SK-N-SH (cell line): ENCODE measurements around the gene GOLT1A. TPM values are rescaled to one million over a fixed set of nuclear protein-coding genes. Genes with fewer than 3 reads are reported as not detected.

Experiments
- CTCF ChIA-PET: fragments of 300-600, 350-600 bp; formaldehyde crosslinking; extraction: SDS; loops from one replicate; lab custom pipeline; 2021; lab: Yijun Ruan, JAX
- POLR2A ChIA-PET: fragments of 350-600 bp; sonication (Branson Sonifier 250); formaldehyde crosslinking; extraction: SDS; loops from one replicate; lab custom pipeline; 2020; ENCODE audit warnings: antibody characterized with exemption, inconsistent platforms; lab: Yijun Ruan, JAX
- DNase-seq: peaks from one replicate; pipeline ENCODE4 v3.0.0; 2012
- H2AFZ ChIP-seq: fragments of 200-600 bp; sonication (generic); 2 replicates; pipeline ENCODE4 v1.8.1; 2016; ENCODE audit warnings: antibody characterized with exemption, mild to moderate bottlenecking, low read depth
- H3F3A ChIP-seq: fragments of 200-600 bp; sonication (generic); replicated peaks from 2 replicates; pipeline ENCODE3; 2016; ENCODE audit warnings: antibody characterized with exemption, mild to moderate bottlenecking; ENCODE audit not compliant: insufficient read depth
- H3K27ac ChIP-seq, 2 experiments: fragments of 200-500 bp in 1 of 2; fragments of 200-600 bp in 1 of 2; sonication (Bioruptor generic) in 1 of 2; sonication (generic), shearing (Covaris generic) in 1 of 2; 2 replicates each; pipeline versions ENCODE4 v1.5.1 to v1.6.1; 2014 to 2016; ENCODE audit warnings: low read depth in 2 of 2, inconsistent platforms in 1 of 2, low read length in 1 of 2, mild to moderate bottlenecking in 1 of 2, mixed read lengths in 1 of 2
- H3K27me3 ChIP-seq: fragments of 200-600 bp; sonication (generic), shearing (Covaris generic); 2 replicates; pipeline ENCODE4 v1.6.1; 2016; ENCODE audit warnings: mixed run types; ENCODE audit not compliant: insufficient read depth
- H3K36me3 ChIP-seq, 2 experiments: fragments of 200-500 bp in 1 of 2; fragments of 200-600 bp in 1 of 2; sonication (Bioruptor generic) in 1 of 2; sonication (generic) in 1 of 2; replicated peaks in 1 of 2; 2 replicates each; pipeline versions ENCODE3 to v1.5.1; 2014 to 2016; ENCODE audit warnings: low read length in 1 of 2, mild to moderate bottlenecking in 1 of 2; ENCODE audit not compliant: insufficient read depth in 2 of 2, control insufficient read depth in 1 of 2
- H3K4me1 ChIP-seq, 2 experiments: fragments of 200-500 bp in 1 of 2; fragments of 200-600 bp in 1 of 2; sonication (Bioruptor generic) in 1 of 2; sonication (generic), shearing (Covaris generic) in 1 of 2; 2 replicates each; pipeline versions ENCODE4 v1.5.1 to v1.6.1; 2014 to 2016; ENCODE audit warnings: low read depth in 1 of 2, low read length in 1 of 2, mixed run types in 1 of 2; ENCODE audit not compliant: insufficient read depth in 2 of 2, control insufficient read depth in 1 of 2
- H3K4me2 ChIP-seq: fragments of 200-600 bp; sonication (generic), shearing (Covaris generic); 2 replicates; pipeline ENCODE4 v1.6.1; 2017; ENCODE audit warnings: mixed run types
- H3K4me3 ChIP-seq, 2 experiments: fragments of 200-500 bp in 1 of 2; fragments of 200-600 bp in 1 of 2; sonication (Bioruptor generic) in 1 of 2; sonication (generic), shearing (Covaris generic) in 1 of 2; 2 replicates each; pipeline versions ENCODE4 v1.5.1 to v1.8.1; 2014 to 2016; ENCODE audit warnings: low read depth in 2 of 2, inconsistent platforms in 1 of 2, low read length in 1 of 2, mild to moderate bottlenecking in 1 of 2, mixed read lengths in 1 of 2, moderate library complexity in 1 of 2
- H3K79me2 ChIP-seq: fragments of 200-600 bp; sonication (generic); 2 replicates; pipeline ENCODE4 v1.8.1; 2017; ENCODE audit warnings: mild to moderate bottlenecking; ENCODE audit not compliant: insufficient read depth
- H3K9ac ChIP-seq: fragments of 200-600 bp; sonication (generic); 2 replicates; pipeline ENCODE4 v1.6.1; 2017; ENCODE audit warnings: mixed run types
- H3K9me2 ChIP-seq: fragments of 200-600 bp; sonication (generic); 2 replicates; pipeline ENCODE4 v1.6.1; 2017; ENCODE audit warnings: mixed run types
- H3K9me3 ChIP-seq: fragments of 200-600 bp; sonication (generic); 2 replicates; pipeline ENCODE4 v1.6.1; 2017; ENCODE audit warnings: mixed run types, mild to moderate bottlenecking, moderate library complexity
- H4K20me1 ChIP-seq: fragments of 200-600 bp; sonication (generic); 2 replicates; pipeline ENCODE4 v1.6.1; 2017; ENCODE audit warnings: mild to moderate bottlenecking, mixed run types; ENCODE audit not compliant: insufficient read depth
- CHD2 ChIP-seq: fragments of 150-350 bp; IDR thresholded peaks from 2 replicates; pipeline ENCODE4 v1.6.1; 2018; ENCODE audit warnings: low read length; ENCODE audit not compliant: partially characterized antibody
- EZH2phosphoT487 ChIP-seq: fragments of 200-600 bp; sonication (generic); IDR thresholded peaks from 2 replicates; pipeline ENCODE4 v1.6.1; 2017; ENCODE audit warnings: low read depth, mixed run types, mild to moderate bottlenecking, antibody characterized with exemption, moderate library complexity, borderline replicate concordance
- FOSL2 ChIP-seq: IDR thresholded peaks from 2 replicates; pipeline ENCODE4 v1.4.0; 2012; ENCODE audit warnings: low read depth, mild to moderate bottlenecking, moderate library complexity, borderline replicate concordance
- FOXJ3 ChIP-seq: sonication (generic); formaldehyde crosslinking; IDR thresholded peaks from 2 replicates; pipeline ENCODE4 v1.5.1; 2020; ENCODE audit warnings: mild to moderate bottlenecking, missing genetic modification reagents
- FOXM1 ChIP-seq: IDR thresholded peaks from 2 replicates; pipeline ENCODE4 v1.4.0; 2012; ENCODE audit warnings: low read depth, mild to moderate bottlenecking
- GATA2 ChIP-seq: sonication (generic); formaldehyde crosslinking; IDR thresholded peaks from 2 replicates; pipeline ENCODE4 v1.5.0; 2020; ENCODE audit warnings: mild to moderate bottlenecking, missing genetic modification reagents
- JUND ChIP-seq: IDR thresholded peaks from 2 replicates; pipeline ENCODE4 v1.4.0; 2012
- MEF2A ChIP-seq: IDR thresholded peaks from 2 replicates; pipeline ENCODE4 v1.4.0; 2012; ENCODE audit warnings: low read depth, borderline replicate concordance
- MXI1 ChIP-seq: IDR thresholded peaks from 2 replicates; pipeline ENCODE4 v1.6.1; 2012; ENCODE audit warnings: mild to moderate bottlenecking, low read depth, low read length, improper control_type of control experiment
- NFIC ChIP-seq: IDR thresholded peaks from 2 replicates; pipeline ENCODE4 v1.4.0; 2012; ENCODE audit warnings: borderline replicate concordance
- POLR2AphosphoS5 ChIP-seq: IDR thresholded peaks from 2 replicates; pipeline ENCODE4 v1.6.1; 2012; ENCODE audit warnings: low read depth, low read length
- RAD21 ChIP-seq: IDR thresholded peaks from 2 replicates; pipeline ENCODE4 v1.6.1; 2012; ENCODE audit warnings: mild to moderate bottlenecking, low read length
- RCOR1 ChIP-seq: fragments of 150-350 bp; IDR thresholded peaks from 2 replicates; pipeline ENCODE4 v1.6.1; 2017; ENCODE audit warnings: antibody characterized with exemption, low read length
- SMC3 ChIP-seq: IDR thresholded peaks from 2 replicates; pipeline ENCODE4 v1.6.1; 2012; ENCODE audit warnings: low read depth, low read length, improper control_type of control experiment
- TAF1 ChIP-seq: IDR thresholded peaks from 2 replicates; pipeline ENCODE4 v1.6.1; 2012; ENCODE audit warnings: low read depth, mild to moderate bottlenecking, low read length, moderate library complexity, borderline replicate concordance
- WGBS: methylation state at CpG from one replicate; pipeline ENCODE4 v1.1.6; 2017; ENCODE audit warnings: low lambda C conversion rate; 5-methylcytosine and 5-hydroxymethylcytosine counted together
- polyA plus RNA-seq, 3 experiments: library from polyadenylated mRNA; depleted of rRNA; stranded (reverse); fragments of >200 nt; gene quantifications; 2 replicates each; pipeline ENCODE4 v1.2.3, GENCODE V29; 2012
- TF ChIP-seq, protein P1 (sequence below): fragments of 200-600 bp; sonication (generic); IDR thresholded peaks from 2 replicates; pipeline ENCODE4 v1.6.1; 2017; ENCODE audit warnings: antibody characterized with exemption, mild to moderate bottlenecking, moderate library complexity
- TF ChIP-seq, protein P2 (sequence below): IDR thresholded peaks from 2 replicates; pipeline ENCODE4 v1.4.0; 2012; ENCODE audit warnings: low read depth, borderline replicate concordance
- TF ChIP-seq, protein P3 (sequence below): IDR thresholded peaks from 2 replicates; pipeline ENCODE4; 2012
- TF ChIP-seq, protein P4 (sequence below): fragments of 150-350 bp; IDR thresholded peaks from 2 replicates; pipeline ENCODE4 v1.6.1; 2016; ENCODE audit warnings: mild to moderate bottlenecking, low read depth, low read length
- TF ChIP-seq, protein P5 (sequence below): fragments of 150-350 bp; IDR thresholded peaks from 2 replicates; pipeline ENCODE4 v1.6.1; 2017; ENCODE audit warnings: antibody characterized with exemption, low read length, low read depth, borderline replicate concordance

Gene GOLT1A
- polyA plus RNA-seq, 1 of the 3 experiments (the other 2 are of a cell fraction), result not detected

DNA sequence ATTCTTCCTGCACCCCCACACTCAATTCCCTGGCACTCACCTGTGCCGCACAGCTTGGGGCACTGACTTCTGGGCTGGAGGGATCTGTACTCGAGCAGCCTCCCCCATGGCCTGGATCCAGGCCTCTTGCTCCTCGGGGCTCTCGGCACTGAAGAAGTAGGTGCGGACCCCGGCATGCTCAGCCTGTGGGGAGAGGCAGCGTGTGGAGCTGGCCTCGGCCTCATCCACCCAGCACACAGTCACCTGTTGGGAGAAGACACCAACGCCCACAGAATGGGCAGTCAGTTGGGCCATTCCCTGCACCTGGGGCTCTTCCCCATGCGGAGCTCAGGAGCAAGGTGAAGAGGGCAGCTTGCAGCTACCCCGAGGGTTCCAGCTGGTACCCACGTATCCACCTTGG lies 47.5 kb upstream of the GOLT1A start:
- ChIA-PET POLR2A (interaction anchor here (1.2 kb wide), 1 partner anchor 99 kb away, joined by 3 read pairs; the partner anchor contains the start of gene PLEKHA6), CTCF (interaction anchor here (0.9 to 15.9 kb wide), 5 partner anchors 10 to 99 kb away, joined by 3 to 338 read pairs (median 10); partner anchors contain the start of gene PLEKHA6)
- Histone ChIP-seq H3K9me2 (no peaks in the 10 kb centered on the region), H3K9me3 (no peaks in the 10 kb centered on the region), H3K79me2 (no peaks in the 10 kb centered on the region), H3K27me3 (no peaks in the 10 kb centered on the region; the same call in 1 of the 2 replicates), H4K20me1 (no peaks in the 10 kb centered on the region), H3F3A (no peaks in the 10 kb centered on the region), H3K4me1 (peaks cover 0 to 55% of the 10 kb centered on the region in 2 experiments; a peak in 1 of 4 replicates), H3K4me2 (no peak overlapping the region), H3K27ac (peak overlapping the region in 1 of 2 experiments; percentile 34; a peak in 1 of 4 replicates), H2AFZ (no peak overlapping the region), H3K36me3 (peaks cover 0 to 7% of the 10 kb centered on the region in 2 experiments)
- WGBS, result 71% methylated on average over 7 of the region's 12 CpGs
- DNase-seq, result no peak
- TF ChIP-seq FOXM1, result no peak
- TF ChIP-seq EZH2phosphoT487, result no peak
- TF ChIP-seq, protein P1, sequence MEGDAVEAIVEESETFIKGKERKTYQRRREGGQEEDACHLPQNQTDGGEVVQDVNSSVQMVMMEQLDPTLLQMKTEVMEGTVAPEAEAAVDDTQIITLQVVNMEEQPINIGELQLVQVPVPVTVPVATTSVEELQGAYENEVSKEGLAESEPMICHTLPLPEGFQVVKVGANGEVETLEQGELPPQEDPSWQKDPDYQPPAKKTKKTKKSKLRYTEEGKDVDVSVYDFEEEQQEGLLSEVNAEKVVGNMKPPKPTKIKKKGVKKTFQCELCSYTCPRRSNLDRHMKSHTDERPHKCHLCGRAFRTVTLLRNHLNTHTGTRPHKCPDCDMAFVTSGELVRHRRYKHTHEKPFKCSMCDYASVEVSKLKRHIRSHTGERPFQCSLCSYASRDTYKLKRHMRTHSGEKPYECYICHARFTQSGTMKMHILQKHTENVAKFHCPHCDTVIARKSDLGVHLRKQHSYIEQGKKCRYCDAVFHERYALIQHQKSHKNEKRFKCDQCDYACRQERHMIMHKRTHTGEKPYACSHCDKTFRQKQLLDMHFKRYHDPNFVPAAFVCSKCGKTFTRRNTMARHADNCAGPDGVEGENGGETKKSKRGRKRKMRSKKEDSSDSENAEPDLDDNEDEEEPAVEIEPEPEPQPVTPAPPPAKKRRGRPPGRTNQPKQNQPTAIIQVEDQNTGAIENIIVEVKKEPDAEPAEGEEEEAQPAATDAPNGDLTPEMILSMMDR, result no peak
- no peak for TF ChIP-seq CHD2
- TF ChIP-seq MXI1, result no peak
- no peak for TF ChIP-seq RCOR1
- no peak for TF ChIP-seq FOXJ3 (CRISPR knock-in tag)
- TF ChIP-seq, protein P2, sequence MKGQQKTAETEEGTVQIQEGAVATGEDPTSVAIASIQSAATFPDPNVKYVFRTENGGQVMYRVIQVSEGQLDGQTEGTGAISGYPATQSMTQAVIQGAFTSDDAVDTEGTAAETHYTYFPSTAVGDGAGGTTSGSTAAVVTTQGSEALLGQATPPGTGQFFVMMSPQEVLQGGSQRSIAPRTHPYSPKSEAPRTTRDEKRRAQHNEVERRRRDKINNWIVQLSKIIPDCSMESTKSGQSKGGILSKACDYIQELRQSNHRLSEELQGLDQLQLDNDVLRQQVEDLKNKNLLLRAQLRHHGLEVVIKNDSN, result no peak
- TF ChIP-seq NFIC, result no peak
- TF ChIP-seq, all 33 proteins: peak for 0
- H3K9ac ChIP-seq, result no peak overlapping the region
- H3K4me3 ChIP-seq, result no peak overlapping the region

DNA sequence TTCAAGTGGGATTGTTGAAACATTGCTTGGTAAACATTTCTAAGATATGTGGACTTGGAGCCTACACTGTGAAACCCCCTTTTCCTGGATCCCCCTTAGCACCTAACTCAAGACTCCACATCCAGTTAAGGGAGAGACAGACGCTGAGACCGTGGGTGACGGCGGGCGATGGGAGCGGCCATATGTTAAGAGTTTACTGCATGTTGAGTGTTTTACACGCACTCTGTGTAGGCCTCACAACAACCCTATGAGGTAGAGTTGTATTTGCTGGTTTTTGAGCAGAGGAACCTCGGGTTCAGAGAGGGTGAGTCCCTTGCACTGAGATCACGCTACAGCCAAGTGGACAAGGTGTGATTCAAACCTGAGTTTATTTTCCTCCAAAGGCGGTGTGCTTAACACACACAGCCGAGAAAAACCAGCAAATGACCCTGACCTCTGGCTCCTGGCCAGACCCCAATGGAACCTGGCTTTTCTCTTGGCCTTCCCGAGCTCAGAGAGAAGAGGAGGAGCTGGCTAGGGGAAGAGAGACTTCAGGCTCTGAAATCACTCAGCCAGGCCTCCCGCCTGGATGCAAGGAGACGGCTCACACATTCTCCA lies 46.9 kb upstream of the GOLT1A start:
- CTCF ChIA-PET, result interaction anchor here (0.9 to 15.9 kb wide), 5 partner anchors 10 to 100 kb away, joined by 3 to 338 read pairs (median 22); partner anchors contain the start of gene PLEKHA6
- DNase-seq, result no peak
- Histone ChIP-seq H3F3A (no peaks in the 10 kb centered on the region), H3K4me2 (no peak overlapping the region), H3K79me2 (no peaks in the 10 kb centered on the region), H2AFZ (no peak overlapping the region), H3K36me3 (peaks cover 0 to 10% of the 10 kb centered on the region in 2 experiments), H3K4me1 (peaks cover 0 to 51% of the 10 kb centered on the region in 2 experiments; a peak in 1 of 4 replicates), H3K4me3 (no peak overlapping the region), H3K27me3 (no peaks in the 10 kb centered on the region; the same call in 1 of the 2 replicates), H3K9ac (no peak overlapping the region), H3K9me2 (no peaks in the 10 kb centered on the region), H3K27ac (peak overlapping the region in 1 of 2 experiments; percentile 34; a peak in 1 of 4 replicates), H4K20me1 (no peaks in the 10 kb centered on the region), H3K9me3 (no peaks in the 10 kb centered on the region)
- POLR2A ChIA-PET, result interaction anchor here (1.2 kb wide), 1 partner anchor 99 kb away, joined by 3 read pairs; the partner anchor contains the start of gene PLEKHA6
- WGBS, result 82% methylated on average over 14 of the region's 14 CpGs
- TF ChIP-seq, protein P3, sequence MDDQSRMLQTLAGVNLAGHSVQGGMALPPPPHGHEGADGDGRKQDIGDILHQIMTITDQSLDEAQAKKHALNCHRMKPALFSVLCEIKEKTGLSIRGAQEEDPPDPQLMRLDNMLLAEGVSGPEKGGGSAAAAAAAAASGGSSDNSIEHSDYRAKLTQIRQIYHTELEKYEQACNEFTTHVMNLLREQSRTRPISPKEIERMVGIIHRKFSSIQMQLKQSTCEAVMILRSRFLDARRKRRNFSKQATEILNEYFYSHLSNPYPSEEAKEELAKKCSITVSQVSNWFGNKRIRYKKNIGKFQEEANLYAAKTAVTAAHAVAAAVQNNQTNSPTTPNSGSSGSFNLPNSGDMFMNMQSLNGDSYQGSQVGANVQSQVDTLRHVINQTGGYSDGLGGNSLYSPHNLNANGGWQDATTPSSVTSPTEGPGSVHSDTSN, result no peak
- no peak for TF ChIP-seq JUND
- TF ChIP-seq MEF2A, result no peak
- TF ChIP-seq GATA2, result no peak
- no peak for TF ChIP-seq POLR2AphosphoS5
- TF ChIP-seq, protein P4, sequence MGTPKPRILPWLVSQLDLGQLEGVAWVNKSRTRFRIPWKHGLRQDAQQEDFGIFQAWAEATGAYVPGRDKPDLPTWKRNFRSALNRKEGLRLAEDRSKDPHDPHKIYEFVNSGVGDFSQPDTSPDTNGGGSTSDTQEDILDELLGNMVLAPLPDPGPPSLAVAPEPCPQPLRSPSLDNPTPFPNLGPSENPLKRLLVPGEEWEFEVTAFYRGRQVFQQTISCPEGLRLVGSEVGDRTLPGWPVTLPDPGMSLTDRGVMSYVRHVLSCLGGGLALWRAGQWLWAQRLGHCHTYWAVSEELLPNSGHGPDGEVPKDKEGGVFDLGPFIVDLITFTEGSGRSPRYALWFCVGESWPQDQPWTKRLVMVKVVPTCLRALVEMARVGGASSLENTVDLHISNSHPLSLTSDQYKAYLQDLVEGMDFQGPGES, result no peak
- no peak for TF ChIP-seq RAD21
- no peak for TF ChIP-seq FOSL2
- TF ChIP-seq, protein P5, sequence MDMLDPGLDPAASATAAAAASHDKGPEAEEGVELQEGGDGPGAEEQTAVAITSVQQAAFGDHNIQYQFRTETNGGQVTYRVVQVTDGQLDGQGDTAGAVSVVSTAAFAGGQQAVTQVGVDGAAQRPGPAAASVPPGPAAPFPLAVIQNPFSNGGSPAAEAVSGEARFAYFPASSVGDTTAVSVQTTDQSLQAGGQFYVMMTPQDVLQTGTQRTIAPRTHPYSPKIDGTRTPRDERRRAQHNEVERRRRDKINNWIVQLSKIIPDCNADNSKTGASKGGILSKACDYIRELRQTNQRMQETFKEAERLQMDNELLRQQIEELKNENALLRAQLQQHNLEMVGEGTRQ, result no peak
- TF ChIP-seq MXI1, result no peak
- TF ChIP-seq SMC3, result no peak
- TF ChIP-seq, protein P2, result no peak
- TF ChIP-seq TAF1, result no peak
